A204.1 (cell line): Measurements from ENCODE around the gene CRY2.

Experiments used
- FAIRE-seq: peaks from 2 replicates; lab custom pipeline; 2012; peaks lifted over from hg19 to GRCh38; lab: Jason Lieb, UNC

The CRY2 gene

GRCh38 chr11:45879803-45880686 lies 32.8 kb downstream of the CRY2 start:
- FAIRE-seq: no peak

DNA sequence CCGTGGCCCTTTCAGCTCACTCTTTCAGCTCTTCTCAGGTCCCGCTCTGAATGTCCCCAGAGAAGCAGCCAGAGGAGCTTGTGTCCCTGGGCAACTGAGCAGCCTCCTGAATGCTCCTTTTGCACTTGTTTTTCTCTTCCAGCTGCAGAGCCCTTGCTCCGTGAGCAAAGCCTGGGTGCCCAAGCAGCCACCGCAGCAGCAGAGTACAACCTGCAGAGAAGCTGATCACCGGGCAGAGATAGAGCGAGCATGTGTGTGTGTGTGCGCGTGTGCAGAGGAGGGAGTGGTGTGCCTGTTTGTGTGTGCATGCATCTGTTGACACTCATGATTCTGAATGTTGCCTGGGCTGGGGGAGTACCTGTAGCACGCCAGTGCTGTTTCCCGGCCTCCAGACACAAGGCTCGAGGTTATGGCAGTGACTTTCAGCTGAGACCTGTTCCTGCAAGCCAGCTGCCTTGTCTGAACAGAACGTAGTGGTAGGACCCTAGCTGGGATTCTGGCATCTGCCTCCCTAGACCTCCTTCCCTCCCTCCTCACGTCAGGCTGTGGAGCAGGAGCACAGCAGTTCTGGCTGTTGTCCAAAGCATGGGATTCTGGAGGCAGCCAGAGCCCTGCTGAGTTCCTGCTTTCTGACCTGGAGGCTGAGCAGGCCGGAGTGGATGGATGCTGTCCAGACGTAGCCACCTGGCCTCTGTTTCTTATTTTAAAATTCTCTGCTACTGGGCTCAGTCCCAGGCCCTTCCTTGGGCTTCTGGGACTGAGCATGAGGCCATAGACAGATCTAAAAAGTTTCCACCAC lies 33.7 kb downstream of the CRY2 start:
- no peak for FAIRE-seq

DNA sequence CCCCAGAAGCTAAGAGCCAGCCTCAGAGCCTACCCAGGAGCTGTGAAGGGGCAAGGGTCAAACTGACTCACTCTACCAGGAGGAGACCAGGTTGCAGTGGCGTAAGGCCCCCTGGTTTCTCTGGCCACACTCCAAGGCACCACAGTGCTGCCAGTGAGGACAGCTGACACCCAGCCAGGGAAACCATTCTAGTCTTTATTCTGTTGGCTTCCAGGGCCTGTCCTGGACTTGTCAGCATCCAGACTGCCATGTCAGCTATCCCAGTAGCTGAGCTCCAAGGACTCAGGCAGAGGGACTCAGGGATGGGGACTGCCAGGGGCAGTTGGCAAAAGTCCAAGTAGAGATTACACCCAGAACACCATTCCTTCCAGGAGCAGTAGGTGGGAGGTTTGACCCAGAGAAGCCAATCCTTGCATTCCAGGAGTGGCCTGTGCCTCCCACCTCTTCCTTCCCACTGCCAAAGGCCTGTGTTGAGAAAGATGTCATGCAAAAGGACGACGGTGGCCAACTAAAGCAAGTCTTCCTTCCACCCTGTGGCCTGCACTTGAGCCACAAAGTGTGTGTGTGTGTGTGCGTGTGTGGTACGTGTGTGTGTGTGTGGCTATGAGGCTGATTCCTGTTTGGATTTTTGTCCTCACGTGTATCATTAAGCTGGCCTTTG lies 34.6 kb downstream of the CRY2 start:
- FAIRE-seq: no peak

GRCh38 chr11:45884596-45885185 lies 37.4 kb downstream of the CRY2 start:
- no peak for FAIRE-seq

GRCh38 chr11:45885274-45885920 lies 38.1 kb downstream of the CRY2 start, which contains the start of gene MAPK8IP1:
MAPK8IP1 (plus strand) TSS chr11:45885651; CDS start chr11:45885821, 170 bp downstream.
- no peak for FAIRE-seq

DNA sequence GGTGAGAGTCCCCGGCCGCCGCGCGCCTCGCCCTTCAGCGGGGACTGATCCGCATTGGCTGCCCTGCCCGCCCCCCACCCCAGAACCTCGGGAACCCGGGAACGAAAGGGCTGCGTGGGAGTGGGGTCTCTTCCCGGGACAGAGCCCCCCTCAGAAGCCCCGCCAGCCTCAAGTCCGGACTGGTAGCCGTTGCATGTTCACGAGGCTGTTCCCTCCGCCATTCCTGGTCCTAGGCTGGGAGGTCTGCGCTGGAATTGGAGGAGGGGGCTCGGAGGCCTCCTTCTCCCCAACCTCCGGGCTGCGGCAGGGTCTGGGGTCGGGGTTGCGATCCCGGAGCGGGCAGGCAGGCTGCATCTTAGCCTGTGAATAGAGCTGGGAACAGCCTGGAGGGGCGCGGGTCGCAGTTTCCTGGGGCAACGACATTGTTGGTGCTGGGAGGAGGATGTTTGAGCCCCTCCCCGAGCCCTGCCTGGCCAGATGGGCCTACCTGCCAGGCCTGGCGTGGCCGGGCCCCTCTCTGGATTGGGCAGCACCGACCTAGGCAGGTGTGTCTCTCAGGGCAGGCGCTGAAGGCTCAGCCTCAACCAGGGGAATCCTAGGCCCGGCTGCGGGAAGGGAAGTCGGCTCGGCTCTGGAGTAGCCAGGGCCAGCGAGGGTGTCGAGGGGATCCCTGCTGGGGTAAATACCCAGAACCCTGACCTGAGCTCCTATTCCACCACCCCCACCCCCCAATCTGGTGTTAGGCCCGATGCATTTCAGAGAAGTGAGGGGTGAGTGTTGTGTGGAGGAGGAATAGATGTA lies 38.8 kb downstream of the CRY2 start:
- no peak for FAIRE-seq

- no peak for FAIRE-seq
Observed at GRCh38 chr11:45886816-45887520, 39.7 kb downstream of the CRY2 start.

DNA sequence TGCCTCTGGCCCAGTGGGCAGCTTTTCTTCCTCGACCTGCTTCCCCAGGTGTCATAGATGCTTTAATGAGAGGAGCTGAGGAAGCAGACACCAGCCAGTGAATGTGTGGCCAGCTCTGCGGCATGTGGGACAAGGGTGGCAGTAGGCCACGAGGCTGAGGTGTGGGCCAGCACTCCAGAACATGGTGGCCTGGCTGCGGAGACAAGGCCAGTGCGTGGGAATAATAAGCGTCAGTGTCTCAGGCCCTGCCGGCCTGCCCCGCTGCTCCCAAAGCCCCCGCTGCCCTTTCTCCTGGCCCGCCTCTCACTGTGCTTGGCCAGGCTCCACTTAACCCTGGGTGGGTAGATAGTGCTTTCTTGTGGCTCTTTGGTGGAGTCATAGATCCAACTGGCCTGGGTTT lies 40.3 kb downstream of the CRY2 start:
- FAIRE-seq: no peak

GRCh38 chr11:45889555-45889954 lies 42.3 kb downstream of the CRY2 start:
- no peak for FAIRE-seq

GRCh38 chr11:45889966-45890365 lies 42.7 kb downstream of the CRY2 start:
- FAIRE-seq: no peak

- FAIRE-seq: no peak
Observed at GRCh38 chr11:45890886-45891550, 43.7 kb downstream of the CRY2 start.

GRCh38 chr11:45892856-45893255 lies 45.6 kb downstream of the CRY2 start:
- no peak for FAIRE-seq

- no peak for FAIRE-seq
Observed at GRCh38 chr11:45894555-45895247, 47.4 kb downstream of the CRY2 start.

DNA sequence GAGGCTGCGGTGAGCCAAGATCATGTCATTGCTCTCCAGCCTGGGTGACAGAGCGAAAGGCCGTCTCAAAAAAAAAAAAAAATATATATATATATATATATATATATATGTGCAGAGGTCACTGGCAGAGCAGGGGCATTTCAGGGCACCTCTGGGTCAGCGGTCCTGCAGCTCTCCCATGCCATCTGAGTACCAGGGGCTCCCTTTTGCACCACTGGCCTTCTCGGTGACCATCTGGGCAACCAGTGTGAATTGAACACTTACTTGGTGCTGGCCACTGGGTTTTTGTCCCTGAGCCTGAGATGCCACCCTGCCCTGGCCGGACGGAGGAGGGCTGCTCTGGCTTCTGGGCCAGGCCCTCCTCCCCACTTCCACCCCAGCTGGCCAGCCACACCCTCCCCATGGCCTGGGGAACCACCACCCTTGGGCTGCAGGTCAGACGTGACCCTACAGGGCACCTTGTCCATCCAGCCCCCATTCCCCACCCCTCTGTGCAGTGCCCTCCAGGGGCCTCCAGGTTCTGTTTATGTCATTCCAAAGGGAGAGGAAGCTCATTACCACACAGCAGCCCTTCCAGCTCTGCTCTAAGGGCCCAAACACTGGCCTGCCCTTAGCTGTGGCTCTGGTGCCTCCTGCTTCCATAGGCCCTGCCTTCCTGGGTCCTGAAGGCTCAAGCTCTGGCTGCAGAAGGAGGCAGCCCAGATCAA lies 48.4 kb downstream of the CRY2 start:
- no peak for FAIRE-seq

DNA sequence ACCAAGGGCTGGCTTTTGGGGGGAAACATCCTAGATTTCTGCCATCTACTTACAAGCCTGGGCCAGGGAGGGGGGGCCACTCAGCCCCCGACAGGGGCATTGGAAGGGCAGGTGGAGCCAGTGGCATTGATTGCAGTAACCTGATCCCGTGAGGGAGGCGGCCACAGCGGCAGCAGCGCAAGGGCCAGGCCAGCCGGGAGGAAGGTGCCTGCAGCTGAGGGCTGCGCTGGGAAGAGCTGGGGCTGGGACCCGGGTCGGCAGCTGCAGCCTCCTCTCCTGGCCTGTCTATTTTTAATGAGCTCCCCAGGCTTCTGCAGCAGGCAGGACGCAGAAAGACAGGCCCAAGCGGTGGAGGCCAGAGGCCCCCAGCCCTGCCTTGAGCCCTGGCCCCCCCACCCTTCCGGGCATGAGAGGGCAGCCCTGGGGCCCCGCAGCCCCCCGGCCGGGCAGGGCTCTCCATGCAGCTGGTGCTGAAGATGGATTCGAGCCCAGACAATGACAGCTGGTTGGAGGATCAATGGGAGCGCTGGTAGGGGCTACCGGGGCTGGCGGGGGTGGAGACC lies 49.2 kb downstream of the CRY2 start:
- no peak for FAIRE-seq

GRCh38 chr11:45897556-45897955 lies 50.3 kb downstream of the CRY2 start:
- FAIRE-seq: no peak

DNA sequence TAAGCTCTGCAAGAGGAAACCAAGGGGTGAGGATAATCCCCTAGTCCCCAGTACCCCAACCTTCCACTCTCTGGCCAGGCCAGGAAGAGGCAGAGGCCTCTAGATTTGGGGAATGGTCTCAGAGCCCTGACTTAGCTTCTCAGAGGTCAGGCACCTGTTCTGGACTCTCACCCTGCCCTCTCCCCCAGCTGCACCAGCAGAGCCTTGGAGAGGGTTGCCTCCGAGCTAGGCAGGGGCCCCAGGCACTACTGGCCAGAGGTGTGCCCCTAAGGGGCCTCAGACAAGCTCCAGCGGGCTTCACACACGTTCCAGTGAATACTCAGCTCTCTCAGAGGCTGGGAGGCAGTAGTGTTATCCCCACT lies 51.8 kb downstream of the CRY2 start:
- no peak for FAIRE-seq

- FAIRE-seq: no peak
Observed at GRCh38 chr11:45899448-45900174, 52.3 kb downstream of the CRY2 start.
